GM18499 (cell line): Measurements from ENCODE around the gene CCDC73.
"Not testable (repeated sequence)": the region's sequence is repeated elsewhere in the genome, so short reads cannot be mapped to it uniquely, and the experiment has no call there.

Source experiments
- ATAC-seq: cut with Tn5 transposase; IDR thresholded peaks from one replicate; pipeline ENCODE4 v1.9.1; 2021; ENCODE audit warnings: moderate number of reproducible peaks; ENCODE audit not compliant: insufficient read depth, unreplicated experiment

CCDC73 gene

DNA sequence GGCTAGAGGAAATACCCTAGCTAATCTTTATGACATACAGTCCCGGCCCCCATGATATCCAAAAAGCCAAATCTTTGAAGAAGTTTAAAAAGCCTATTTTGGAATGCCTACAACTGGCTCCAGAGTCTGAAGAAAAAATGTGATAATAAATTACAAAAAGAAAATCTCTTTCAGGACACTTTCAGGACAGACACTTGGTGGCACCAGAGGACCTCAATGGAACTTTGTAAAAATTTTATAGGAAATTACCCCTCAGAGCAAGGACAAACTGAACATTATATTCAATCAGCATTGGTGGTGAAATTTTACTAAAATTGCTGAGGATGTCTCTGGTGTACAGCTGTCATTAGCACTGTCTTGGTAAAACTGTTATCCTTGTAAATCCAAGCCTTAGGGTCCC is 81.0 kb downstream of the CCDC73 start:
- no peak for ATAC-seq

- not testable (repeated sequence) for ATAC-seq
Observed at GRCh38 chr11:32708978-32709377, 85.5 kb downstream of the CCDC73 start.

DNA sequence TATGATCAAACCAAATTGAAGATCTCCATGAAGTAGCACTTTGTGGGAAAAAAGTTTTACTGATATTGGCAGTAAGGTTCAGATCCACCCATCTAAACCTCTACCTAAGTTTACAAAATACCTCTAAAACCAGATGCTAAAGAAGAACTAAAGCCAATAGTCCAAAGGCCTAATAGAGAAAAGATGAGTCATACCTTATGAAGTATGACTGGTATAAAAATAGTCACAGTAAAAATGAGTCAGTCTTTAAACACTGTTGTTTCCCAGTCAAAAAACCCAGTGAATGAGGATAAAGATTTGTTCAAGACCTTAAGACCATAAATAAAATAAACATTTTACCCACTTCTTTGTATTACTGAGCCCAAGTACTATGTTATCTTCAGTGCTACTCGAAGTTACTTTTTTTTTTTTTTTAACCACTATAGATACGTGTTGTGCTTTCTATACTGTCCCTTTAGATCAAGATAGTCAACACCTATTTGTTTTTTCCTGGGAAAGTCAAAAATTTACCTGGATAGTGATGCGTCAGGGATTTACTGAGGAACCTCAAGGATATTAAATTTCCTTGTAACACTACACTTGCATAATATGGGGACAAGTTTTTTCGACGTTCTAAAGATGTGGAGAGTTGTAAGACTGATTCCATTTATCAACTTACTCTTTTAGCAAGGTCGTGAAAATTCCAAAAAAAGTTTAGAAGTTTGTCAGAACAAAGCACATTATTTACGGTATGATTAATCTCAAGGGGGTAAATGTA is 87.3 kb downstream of the CCDC73 start:
- ATAC-seq, result peak; percentile 89

DNA sequence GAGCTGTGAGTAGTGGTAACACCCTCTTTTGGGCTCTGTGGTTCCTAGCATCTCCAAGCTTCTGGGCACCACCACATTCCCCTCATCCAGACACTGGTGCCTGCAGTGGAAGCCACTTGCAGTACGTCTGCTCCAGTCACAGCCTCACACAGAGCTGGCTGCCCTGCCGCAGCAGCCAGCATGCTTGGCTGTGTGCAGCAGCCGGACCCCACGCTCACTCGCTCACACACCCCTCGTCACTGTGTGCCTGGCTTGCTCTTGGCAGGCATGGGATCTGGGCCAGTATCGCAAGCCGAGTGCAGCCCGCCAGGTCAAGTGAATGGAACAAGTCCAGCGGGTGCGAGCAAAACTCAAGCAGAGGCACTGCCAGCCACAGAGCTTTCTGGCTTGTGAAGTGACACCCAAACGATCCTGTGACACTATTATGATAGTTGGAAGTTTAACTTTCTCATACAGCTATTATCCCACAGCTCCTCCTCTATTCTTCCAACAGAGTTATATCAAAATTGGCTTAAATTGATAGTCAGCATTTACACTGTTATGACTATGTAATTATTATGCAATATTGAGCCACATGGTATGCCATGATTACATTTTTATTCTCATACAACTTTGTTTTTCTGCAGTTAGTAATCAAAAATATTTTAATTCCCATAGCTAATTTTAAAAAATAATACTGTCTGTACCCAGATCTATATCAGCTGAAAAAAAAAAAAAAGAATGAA is 89.0 kb downstream of the CCDC73 start:
- ATAC-seq, result no peak

DNA sequence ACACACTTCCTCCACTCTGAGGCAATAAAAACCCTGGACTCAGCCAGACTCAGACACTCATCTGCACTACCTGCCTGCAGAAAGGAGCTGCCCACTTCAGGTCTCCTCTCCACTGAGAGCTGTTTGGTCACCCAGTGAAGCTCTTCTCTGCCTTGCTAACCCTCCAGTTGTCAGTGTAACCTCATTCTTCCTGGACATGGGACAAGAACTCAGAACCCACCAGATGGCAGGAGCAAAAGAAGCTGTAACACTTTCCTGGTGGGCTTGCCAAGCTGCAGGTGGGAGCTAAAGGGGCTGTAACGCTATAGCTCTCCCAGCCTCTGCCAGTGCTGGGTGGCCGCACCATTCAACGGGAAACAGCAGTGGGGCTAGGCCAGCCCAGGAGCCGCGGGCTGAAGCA is 89.7 kb downstream of the CCDC73 start:
- no peak for ATAC-seq

DNA sequence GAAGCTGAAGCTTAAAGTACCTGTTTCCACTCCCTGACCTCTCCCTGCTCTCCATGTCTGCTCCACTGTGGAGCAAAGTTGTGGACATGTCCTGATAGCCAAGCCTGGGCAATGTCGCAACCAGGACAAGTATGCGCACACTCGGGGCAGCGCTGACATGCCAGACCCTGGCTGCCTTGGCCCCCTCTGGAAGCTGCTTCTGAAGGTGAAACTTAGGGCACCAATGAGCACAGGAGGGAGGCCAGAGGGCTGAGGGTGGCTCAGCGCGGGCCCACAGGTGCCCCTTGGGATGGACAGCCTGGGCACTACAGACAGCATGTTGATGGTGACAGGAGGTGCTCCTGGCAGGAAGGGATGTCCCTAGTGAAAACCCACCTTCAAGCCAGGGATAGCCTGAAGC is 90.2 kb downstream of the CCDC73 start:
- ATAC-seq, result no peak

DNA sequence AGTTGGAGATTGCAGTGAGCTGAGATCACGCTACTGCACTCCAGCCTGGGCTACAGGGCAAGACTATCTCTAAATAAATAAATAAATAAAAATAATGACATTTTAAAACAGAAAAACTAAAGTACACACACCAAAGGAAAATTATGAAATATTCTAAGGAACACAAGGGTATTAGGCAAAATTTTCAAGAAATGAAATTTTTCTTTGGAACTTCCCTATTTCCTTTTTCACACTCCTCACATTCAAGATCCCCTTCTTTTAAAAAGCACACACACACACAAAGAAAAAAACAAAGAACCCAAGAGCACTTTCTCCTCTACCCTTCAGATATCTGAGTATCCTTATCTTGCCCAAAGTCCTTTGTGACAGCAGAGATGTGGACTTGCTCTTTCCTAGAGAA is 92.8 kb downstream of the CCDC73 start:
- ATAC-seq, result no peak

DNA sequence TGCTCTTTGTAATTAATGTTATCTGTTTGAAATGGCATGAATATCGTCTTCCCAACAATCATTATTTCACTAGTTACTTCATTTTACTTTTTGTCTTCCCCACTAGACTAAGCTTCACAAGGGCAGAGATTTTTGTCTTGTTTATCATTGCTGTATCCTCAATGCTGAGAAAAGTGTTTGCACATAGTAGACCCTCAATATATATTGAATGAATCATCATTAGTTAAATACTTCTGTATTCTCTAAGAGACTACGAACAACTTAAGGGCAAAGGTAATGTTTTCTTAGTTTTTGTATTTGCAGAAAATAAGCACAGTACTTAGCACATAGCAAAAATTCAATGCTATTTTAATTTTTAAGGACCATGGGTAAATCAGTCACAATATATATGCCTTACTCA is 95.9 kb downstream of the CCDC73 start:
- ATAC-seq, result no peak

DNA sequence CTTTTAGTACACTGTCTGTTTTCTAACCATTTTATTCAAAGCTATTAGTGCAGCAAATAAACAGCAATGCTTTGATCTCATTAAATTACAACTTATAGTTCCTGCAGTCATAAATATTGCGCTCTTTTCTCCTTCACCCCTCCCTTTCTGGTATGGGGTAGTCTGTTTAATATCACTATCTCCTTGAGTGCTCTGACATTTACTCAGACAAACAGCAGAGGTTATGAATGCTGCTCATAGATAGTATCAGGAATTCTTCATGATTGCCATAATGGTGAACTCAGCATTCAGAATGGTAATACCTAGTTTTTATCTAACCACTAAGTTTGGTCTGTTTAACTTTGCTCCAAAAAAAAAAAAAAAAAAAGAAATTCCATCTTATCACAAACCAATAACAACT is 123.4 kb downstream of the CCDC73 start:
- no peak for ATAC-seq

DNA sequence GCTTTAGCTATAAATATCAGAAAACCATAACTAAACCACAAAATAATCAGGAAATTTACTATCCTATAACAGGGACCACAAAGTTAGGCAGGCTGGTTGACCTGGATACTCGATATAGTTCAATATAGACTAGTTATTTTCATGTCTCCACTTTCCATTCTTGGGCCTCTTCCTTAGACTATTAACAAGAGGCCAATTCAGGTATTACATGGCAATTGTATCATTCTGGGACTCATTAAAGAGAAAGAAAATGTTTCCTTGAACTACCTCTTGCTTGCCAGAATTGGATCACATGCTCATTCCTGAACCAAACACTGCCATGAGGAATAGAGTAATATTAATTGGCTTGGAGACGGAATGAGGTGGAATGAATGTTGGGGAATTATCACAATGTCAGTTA is 134.8 kb downstream of the CCDC73 start:
- ATAC-seq, result no peak

DNA sequence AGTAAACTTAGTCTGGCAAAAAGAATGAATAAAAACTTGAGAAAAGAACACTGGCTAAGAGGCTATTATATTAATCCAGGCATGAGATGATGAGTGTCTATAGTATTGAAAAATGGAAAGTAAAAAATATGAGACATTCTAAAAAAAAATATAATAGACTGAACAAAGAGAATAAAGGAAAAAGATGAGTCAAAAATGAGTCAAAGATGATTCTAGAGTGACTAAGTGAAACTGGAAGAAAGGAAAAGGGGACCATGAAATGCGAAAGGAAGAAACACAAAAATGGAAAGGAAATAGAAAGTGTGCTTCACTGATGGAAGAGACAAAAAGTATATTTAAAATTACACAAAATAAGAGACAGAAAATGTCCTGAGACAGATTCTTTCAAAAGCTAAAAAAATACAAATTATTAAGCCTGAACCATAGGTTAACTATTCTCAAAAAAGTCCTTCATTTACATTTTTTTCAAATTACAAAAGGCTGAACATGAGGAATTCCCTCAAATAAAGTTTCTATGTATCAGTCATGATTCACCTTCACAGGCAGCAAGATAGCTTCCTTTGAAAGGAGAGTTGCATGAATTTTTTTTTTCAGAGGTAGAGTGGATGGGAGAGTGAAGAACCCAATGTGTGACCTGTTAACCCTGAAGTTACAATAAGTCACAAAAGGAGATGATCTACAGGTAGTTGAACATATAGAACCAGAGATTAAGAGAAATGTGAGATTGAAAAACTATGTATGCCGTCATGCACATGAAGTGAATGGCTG is 135.6 kb downstream of the CCDC73 start:
- ATAC-seq, result no peak

- ATAC-seq, result no peak
Observed at GRCh38 chr11:32643526-32643925, 150.9 kb downstream of the CCDC73 start.

DNA sequence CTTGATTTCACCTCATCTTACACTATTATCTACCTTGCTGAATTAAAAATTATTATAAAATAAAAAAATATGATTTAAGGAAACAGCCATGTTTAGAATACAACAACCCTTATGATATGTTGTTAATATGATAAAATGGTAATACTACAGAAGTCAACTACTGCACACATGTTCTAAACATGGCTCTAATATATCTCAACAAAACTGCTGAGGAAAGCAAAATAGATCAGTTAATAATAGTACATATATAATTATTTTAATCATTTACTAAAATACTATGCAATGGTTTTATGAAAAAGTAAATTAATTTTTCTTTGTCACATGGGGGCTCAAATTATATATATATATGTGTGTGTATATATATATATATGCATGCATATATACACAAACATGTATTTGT is 153.1 kb downstream of the CCDC73 start:
- ATAC-seq, result no peak

GRCh38 chr11:32635819-32636218 is 158.6 kb downstream of the CCDC73 start:
- ATAC-seq, result no peak

DNA sequence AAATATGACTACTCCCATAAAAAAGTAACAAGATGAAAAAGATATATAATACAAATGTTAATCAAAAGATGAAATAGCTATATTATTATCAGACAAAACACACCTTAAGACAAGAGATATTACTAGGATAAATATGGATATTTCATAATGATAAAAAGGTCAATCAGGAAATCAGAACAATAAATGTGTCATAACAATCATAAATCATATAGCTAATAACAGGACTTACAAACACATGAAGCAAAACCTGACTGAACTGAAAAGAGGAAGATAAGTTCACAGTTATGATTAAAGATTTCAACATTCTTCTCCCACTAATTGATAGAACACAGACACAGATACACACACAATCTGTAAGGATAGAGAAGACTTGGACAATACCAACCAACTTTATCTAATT is 163.6 kb downstream of the CCDC73 start:
- ATAC-seq, result no peak

DNA sequence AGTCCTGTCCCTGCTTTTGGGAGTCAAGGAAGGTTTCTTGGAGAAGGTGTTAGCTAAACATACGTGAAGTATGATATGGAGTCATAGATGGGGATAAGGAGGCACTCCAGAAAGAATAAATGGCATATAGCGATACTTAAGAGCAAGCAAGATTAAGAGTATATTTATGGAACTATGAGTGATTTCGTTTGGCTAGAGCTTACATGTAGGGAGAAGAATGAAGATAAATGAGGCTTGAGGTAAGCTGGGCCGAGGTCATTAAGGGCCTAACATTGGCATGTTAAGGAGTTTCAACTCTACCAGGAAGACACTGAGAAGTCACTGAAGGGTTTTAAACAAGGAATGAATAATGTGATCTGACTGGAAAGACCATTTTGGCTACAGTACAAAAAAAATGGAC is 177.6 kb downstream of the CCDC73 start:
- ATAC-seq, result no peak

GRCh38 chr11:32615422-32615821 is 179.0 kb downstream of the CCDC73 start:
- ATAC-seq, result no peak

DNA sequence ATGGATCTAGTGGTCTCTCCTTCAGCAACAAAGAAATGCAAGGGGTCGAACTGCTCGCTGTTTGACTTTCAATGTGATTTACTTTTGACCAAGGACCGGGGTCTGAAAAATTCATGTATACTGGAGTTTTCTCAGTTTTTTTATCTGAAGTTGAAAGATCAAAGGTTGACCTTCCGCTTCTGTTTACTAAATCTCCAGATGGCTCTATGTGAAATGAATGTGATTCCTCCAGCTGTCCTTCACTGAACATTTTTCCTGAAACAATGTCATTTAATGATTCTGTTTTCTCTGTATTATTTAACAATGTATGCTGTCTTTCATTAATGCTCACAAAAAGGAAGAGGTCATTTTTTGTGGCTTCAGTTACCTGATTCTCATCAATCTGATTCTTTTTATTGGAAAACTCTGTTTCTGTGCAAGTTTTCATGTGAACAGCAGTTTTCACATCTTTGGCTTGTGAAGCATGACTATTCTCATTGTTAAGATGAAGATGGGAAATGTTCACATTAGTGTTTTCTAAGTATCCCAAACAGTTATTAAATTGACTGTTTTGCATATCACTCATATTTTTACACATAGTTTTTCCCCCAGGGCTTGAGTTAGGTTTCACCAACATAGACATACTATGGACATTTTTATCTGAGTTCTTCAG is 180.8 kb downstream of the CCDC73 start:
- no peak for ATAC-seq

DNA sequence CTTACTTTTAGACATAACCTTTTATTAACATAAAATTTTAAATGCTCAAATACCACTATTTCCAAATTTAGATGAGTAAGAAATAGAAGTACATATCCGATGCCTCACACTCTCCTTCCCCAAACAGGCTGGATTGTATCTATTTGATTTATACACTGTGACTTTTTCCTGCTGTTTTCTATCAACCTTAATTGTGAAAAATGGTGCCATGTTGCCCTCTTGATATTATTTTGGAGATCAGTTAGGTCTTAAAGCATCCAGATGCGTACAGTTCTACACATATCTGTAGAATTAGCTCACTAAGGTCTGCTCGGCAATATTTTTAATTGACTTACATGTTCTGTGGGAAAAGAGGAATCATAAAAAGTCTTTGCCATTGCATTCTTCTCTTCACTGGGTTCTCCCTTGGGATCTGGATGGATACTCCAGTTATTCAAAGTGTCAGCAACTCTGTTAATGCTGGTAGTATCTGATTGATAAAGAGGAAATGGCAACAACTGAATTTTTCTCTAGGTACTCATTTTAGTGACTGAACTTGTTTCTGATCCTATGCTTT is 183.6 kb downstream of the CCDC73 start:
- no peak for ATAC-seq

- ATAC-seq, result not testable (repeated sequence)
Observed at GRCh38 chr11:32608826-32609225, 185.6 kb downstream of the CCDC73 start.
